Upper lobe of right lung (tissue), 1 donor: ENCODE results near the gene PSEN2. TPM values are rescaled to one million over a fixed set of nuclear protein-coding genes. Genes with fewer than 3 reads are reported as not detected.
A peak's percentile ranks its signal among the peaks of the same experiment; 100 is the strongest.

Source experiments
- ATAC-seq: fragments of 200-7000 bp; cut with Tn5 transposase; one replicate; pipeline ENCODE4 v1.9.1; 2020; ENCODE audit warnings: mild to moderate bottlenecking, moderate library complexity
- DNase-seq: peaks from one replicate; pipeline ENCODE4 v3.0.0-alpha.2; 2020
- H3K27ac ChIP-seq: fragments of 200-600 bp; one replicate; pipeline ENCODE4 v1.8.0; 2022
- H3K27me3 ChIP-seq: fragments of 200-600 bp; one replicate; pipeline ENCODE4 v1.8.0; 2022; ENCODE audit warnings: mild to moderate bottlenecking
- H3K36me3 ChIP-seq: fragments of 200-600 bp; one replicate; pipeline ENCODE4 v1.8.0; 2022
- H3K4me1 ChIP-seq: fragments of 200-600 bp; one replicate; pipeline ENCODE4 v1.8.0; 2022
- H3K4me3 ChIP-seq: fragments of 200-600 bp; one replicate; pipeline ENCODE4 v1.8.0; 2022; ENCODE audit warnings: mild to moderate bottlenecking
- H3K9me3 ChIP-seq: fragments of 200-600 bp; one replicate; pipeline ENCODE4 v1.8.0; 2022
- CTCF ChIP-seq: fragments of 200-600 bp; IDR thresholded peaks from one replicate; pipeline ENCODE4 v1.8.0; 2022; ENCODE audit warnings: antibody characterized with exemption
- intact Hi-C: fragments of 100-400 bp; cut with DNase I; formaldehyde crosslinking; loops from one replicate; pipeline ENCODE4 v1.11.0; 2022
- total RNA-seq: library from RNA; stranded (reverse); fragmentation: NEBNext Ultra II Directional; extraction: Animal tissue kit (Norgen Biotek cat#: 25700); gene quantifications from one replicate; pipeline ENCODE4 v1.2.1, GENCODE V29; 2021
- donor health status: DM: no; HTN: yes; CAD: no; lungs with severe emphysema.

Gene PSEN2
- total RNA-seq, 1 donor from 2014 or later: 22.7 TPM

- DNase-seq (peak; percentile 48), ATAC-seq (no peak)
- no peaks in the 10 kb centered on the region for H3K27me3 ChIP-seq
- peaks cover 11% of the 10 kb centered on the region for H3K4me1 ChIP-seq
- intact Hi-C loops: no loop called here
- TF ChIP-seq CTCF: no peak
- H3K27ac ChIP-seq: no peak overlapping the region
- H3K36me3 ChIP-seq: peaks cover 50% of the 10 kb centered on the region
- H3K9me3 ChIP-seq: no peaks in the 10 kb centered on the region
- no peak overlapping the region for H3K4me3 ChIP-seq
Measured at GRCh38 chr1:226884966-226885820, 14.8 kb downstream of the PSEN2 start.

- no peak overlapping the region for H3K27ac ChIP-seq
- no peaks in the 10 kb centered on the region for H3K9me3 ChIP-seq
- ATAC-seq (no peak), DNase-seq (no peak)
- peaks cover 11% of the 10 kb centered on the region for H3K4me1 ChIP-seq
- no peaks in the 10 kb centered on the region for H3K27me3 ChIP-seq
- TF ChIP-seq CTCF: no peak
- no peak overlapping the region for H3K4me3 ChIP-seq
- intact Hi-C loops: no loop called here
- H3K36me3 ChIP-seq: peaks cover 51% of the 10 kb centered on the region
Measured at GRCh38 chr1:226886122-226886901, 15.9 kb downstream of the PSEN2 start.

GRCh38 chr1:226887006-226887405 is 16.6 kb downstream of the PSEN2 start:
- Histone ChIP-seq H3K4me3 (no peak overlapping the region), H3K4me1 (peaks cover 9% of the 10 kb centered on the region), H3K36me3 (peaks cover 49% of the 10 kb centered on the region), H3K9me3 (no peaks in the 10 kb centered on the region), H3K27me3 (no peaks in the 10 kb centered on the region), H3K27ac (no peak overlapping the region)
- no peak for TF ChIP-seq CTCF
- intact Hi-C loops: no loop called here
- no peak for DNase-seq
- ATAC-seq: no peak

GRCh38 chr1:226888021-226888420 is 17.6 kb downstream of the PSEN2 start:
- no peak for ATAC-seq
- intact Hi-C loops: no loop called here

GRCh38 chr1:226888816-226889215 is 18.4 kb downstream of the PSEN2 start:
- DNase-seq (no peak), ATAC-seq (no peak)
- Histone ChIP-seq H3K4me1 (no peaks in the 10 kb centered on the region), H3K27me3 (no peaks in the 10 kb centered on the region), H3K36me3 (peaks cover 48% of the 10 kb centered on the region), H3K4me3 (no peak overlapping the region), H3K9me3 (no peaks in the 10 kb centered on the region), H3K27ac (no peak overlapping the region)
- intact Hi-C loops: no loop called here
- TF ChIP-seq CTCF: no peak

More at GRCh38 chr1:226888021-226888420, 17.6 kb downstream of the PSEN2 start:
- no peak for TF ChIP-seq CTCF
- DNase-seq: no peak
- H3K36me3 ChIP-seq: peaks cover 48% of the 10 kb centered on the region
- H3K4me3 ChIP-seq: no peak overlapping the region
- no peaks in the 10 kb centered on the region for H3K9me3 ChIP-seq
- peaks cover 5% of the 10 kb centered on the region for H3K4me1 ChIP-seq
- H3K27me3 ChIP-seq: no peaks in the 10 kb centered on the region
- H3K27ac ChIP-seq: no peak overlapping the region
